Left lung (tissue), 10 donors: ENCODE measurements around the gene CYTH4. TPM values are rescaled to one million over a fixed set of nuclear protein-coding genes. Genes with fewer than 3 reads are reported as not detected.

ENCODE experiments used
- ATAC-seq: fragments of 200-7000 bp; cut with Tn5 transposase; one replicate; pipeline ENCODE4 v1.9.1; 2020; ENCODE audit warnings: moderate library complexity
- DNase-seq, 4 donors: peaks; one replicate each; pipeline ENCODE4 v3.0.0-alpha.2; 2013 to 2020
- H3K27ac ChIP-seq, 2 donors: fragments of 200-600 bp; sonication (generic) in 1 of 2; one replicate each; pipeline versions ENCODE4 v1.5.0 to v1.8.0; 2020 to 2021
- H3K27me3 ChIP-seq, 2 donors: fragments of 200-600 bp; sonication (generic) in 1 of 2; one replicate each; pipeline versions ENCODE4 v1.5.0 to v1.8.0; 2020 to 2021
- H3K36me3 ChIP-seq, 2 donors: fragments of 200-600 bp; sonication (generic) in 1 of 2; one replicate each; pipeline versions ENCODE4 v1.5.0 to v1.8.0; 2020 to 2021
- H3K4me1 ChIP-seq, 2 donors: fragments of 200-600 bp; one replicate each; pipeline ENCODE4 v1.8.0; 2021
- H3K4me3 ChIP-seq, 2 donors: fragments of 200-600 bp; sonication (generic) in 1 of 2; one replicate each; pipeline versions ENCODE4 v1.5.0 to v1.8.0; 2020 to 2021; ENCODE audit warnings: mild to moderate bottlenecking in 1 of 2
- H3K9me3 ChIP-seq, 2 donors: fragments of 200-600 bp; sonication (generic) in 1 of 2; one replicate each; pipeline versions ENCODE4 v1.5.0 to v1.8.0; 2020 to 2021
- intact Hi-C, 2 donors: fragments of 100-400 bp; cut with DNase I; formaldehyde crosslinking; loops; one replicate each; pipeline versions ENCODE4 v1.11.2 to v1.14.2; 2022
- polyA plus RNA-seq, 6 donors: library from polyadenylated mRNA; unstranded; fragments of 120-200 nt; gene quantifications; one replicate each; pipeline ENCODE4 v1.2.1, GENCODE V29; 2013; ENCODE audit not compliant: insufficient read length in 6 of 6
- total RNA-seq, 2 donors: library from RNA; stranded (reverse); fragmentation: NEBNext Ultra II Directional; extraction: Animal tissue kit (Norgen Biotek cat#: 25700); gene quantifications; one replicate each; pipeline ENCODE4 v1.2.1, GENCODE V29; 2021
- TF ChIP-seq, protein P1 (sequence below), 2 donors: fragments of 200-600 bp; sonication (generic) in 1 of 2; IDR thresholded peaks; one replicate each; pipeline versions ENCODE4 v1.5.0 to v1.8.0; 2021; ENCODE audit warnings: antibody characterized with exemption in 2 of 2
- donor health status: DM: no; HTN: yes; CAD: no.
- donor health status: DM: no; HTN: no; CAD: no.

The CYTH4 gene
- total and polyA plus RNA-seq, 8 donors: 4.7 to 63.4 (median 6.1) TPM

GRCh38 chr22:37288521-37288920 is 6.2 kb downstream of the CYTH4 start:
- Histone ChIP-seq H3K36me3 (peaks cover 0 to 72% of the 10 kb centered on the region in 2 donors), H3K27ac (no peak overlapping the region), H3K27me3 (peaks cover 0 to 12% of the 10 kb centered on the region in 2 donors), H3K4me3 (no peak overlapping the region), H3K4me1 (peaks cover 0 to 84% of the 10 kb centered on the region in 2 donors), H3K9me3 (no peaks in the 10 kb centered on the region)
- ATAC-seq: no peak
- TF ChIP-seq, protein P1, sequence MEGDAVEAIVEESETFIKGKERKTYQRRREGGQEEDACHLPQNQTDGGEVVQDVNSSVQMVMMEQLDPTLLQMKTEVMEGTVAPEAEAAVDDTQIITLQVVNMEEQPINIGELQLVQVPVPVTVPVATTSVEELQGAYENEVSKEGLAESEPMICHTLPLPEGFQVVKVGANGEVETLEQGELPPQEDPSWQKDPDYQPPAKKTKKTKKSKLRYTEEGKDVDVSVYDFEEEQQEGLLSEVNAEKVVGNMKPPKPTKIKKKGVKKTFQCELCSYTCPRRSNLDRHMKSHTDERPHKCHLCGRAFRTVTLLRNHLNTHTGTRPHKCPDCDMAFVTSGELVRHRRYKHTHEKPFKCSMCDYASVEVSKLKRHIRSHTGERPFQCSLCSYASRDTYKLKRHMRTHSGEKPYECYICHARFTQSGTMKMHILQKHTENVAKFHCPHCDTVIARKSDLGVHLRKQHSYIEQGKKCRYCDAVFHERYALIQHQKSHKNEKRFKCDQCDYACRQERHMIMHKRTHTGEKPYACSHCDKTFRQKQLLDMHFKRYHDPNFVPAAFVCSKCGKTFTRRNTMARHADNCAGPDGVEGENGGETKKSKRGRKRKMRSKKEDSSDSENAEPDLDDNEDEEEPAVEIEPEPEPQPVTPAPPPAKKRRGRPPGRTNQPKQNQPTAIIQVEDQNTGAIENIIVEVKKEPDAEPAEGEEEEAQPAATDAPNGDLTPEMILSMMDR (IDR thresholded peaks at IDR 0.05): no peak
- intact Hi-C loops: no loop called here
- DNase-seq: peak in 1 of 4 donors; percentile 20

- ATAC-seq: no peak
These were observed 6.9 kb downstream of the CYTH4 start for GRCh38 chr22:37289156-37289735.

DNA sequence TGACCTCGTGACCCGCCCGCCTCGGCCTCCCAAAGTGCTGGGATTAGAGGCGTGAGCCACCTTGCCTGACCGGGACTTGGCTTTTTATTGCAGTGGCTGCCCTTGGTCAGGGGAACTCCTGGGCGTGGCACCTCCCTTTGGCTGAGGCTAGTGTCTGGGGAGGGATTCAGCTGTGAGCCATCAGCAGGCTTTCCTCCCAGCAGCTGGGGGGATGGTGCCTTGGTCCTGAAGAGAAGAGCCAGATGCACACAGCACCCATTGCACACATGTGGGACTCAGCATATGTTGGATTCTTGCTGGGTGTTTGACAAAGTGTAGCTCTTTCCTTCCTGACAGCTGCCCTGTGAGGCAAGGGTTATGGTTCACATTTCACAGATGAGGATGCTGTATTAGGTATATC is 8.4 kb downstream of the CYTH4 start:
- Histone ChIP-seq H3K27ac (no peak overlapping the region), H3K36me3 (peaks cover 0 to 85% of the 10 kb centered on the region in 2 donors), H3K4me3 (no peak overlapping the region), H3K27me3 (no peaks in the 10 kb centered on the region), H3K9me3 (no peaks in the 10 kb centered on the region), H3K4me1 (peaks cover 0 to 88% of the 10 kb centered on the region in 2 donors)
- intact Hi-C loops: no loop called here
- ATAC-seq (no peak), DNase-seq (peak in 1 of 4 donors; percentile 51)
- TF ChIP-seq, protein P1 (IDR thresholded peaks at IDR 0.05): no peak

More at GRCh38 chr22:37289156-37289735, 6.9 kb downstream of the CYTH4 start:
- H3K4me1 ChIP-seq: peaks cover 0 to 85% of the 10 kb centered on the region in 2 donors
- intact Hi-C loops: no loop called here
- no peaks in the 10 kb centered on the region for H3K9me3 ChIP-seq
- TF ChIP-seq, protein P1 (IDR thresholded peaks at IDR 0.05): no peak
- H3K36me3 ChIP-seq: peaks cover 0 to 76% of the 10 kb centered on the region in 2 donors
- DNase-seq: peak in 1 of 4 donors; percentile 20
- H3K27ac ChIP-seq: no peak overlapping the region
- H3K27me3 ChIP-seq: peaks cover 0 to 5% of the 10 kb centered on the region in 2 donors
- no peak overlapping the region for H3K4me3 ChIP-seq

DNA sequence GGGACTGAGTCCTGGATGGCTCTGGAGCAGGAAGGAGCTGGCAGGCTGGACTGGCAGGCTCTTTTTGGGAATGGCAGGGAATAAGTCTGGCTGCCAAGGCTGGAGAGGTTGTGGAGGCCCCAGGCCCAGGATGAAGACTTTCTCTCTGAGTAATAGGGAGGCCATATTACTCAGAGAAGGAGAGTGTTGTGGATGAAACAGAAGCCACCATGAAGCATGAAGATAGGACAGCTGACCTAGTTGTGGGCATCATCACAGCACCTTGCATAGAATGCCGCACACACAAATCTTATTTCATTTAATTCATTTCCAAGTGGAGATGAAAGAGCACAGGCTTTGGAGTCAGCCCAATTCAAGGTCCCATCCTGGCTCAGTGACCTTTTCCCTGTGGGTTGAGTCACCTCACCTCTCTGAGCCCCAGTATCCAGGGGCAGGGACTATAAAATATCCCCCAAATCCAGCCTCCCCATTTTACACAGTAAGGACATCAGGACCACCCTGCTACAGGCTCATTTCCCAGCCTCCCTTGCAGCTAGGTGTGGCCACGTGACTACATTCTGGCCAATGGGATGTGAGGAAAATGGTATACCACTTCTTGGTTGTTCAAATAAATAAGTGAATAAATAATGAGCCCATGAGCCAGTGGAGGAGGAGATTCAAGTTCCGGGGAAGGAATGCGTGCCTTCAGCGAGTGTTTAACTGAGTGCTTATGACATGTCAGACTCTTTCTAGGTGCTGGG is 9.4 kb downstream of the CYTH4 start:
- no peak for ATAC-seq
- TF ChIP-seq, protein P1 (IDR thresholded peaks at IDR 0.05): no peak

GRCh38 chr22:37292641-37293040 is 10.3 kb downstream of the CYTH4 start:
- no peak for ATAC-seq
- H3K27me3 ChIP-seq: no peaks in the 10 kb centered on the region
- DNase-seq: peak in 1 of 4 donors; percentile 60
- H3K27ac ChIP-seq: no peak overlapping the region
- H3K36me3 ChIP-seq: peaks cover 0 to 94% of the 10 kb centered on the region in 2 donors
- TF ChIP-seq, protein P1 (IDR thresholded peaks at IDR 0.05): no peak
- H3K4me3 ChIP-seq: no peak overlapping the region
- intact Hi-C loops: no loop called here
- H3K4me1 ChIP-seq: peaks cover 0 to 80% of the 10 kb centered on the region in 2 donors
- H3K9me3 ChIP-seq: no peaks in the 10 kb centered on the region

More for the DNA sequence above, 9.4 kb downstream of the CYTH4 start:
- Histone ChIP-seq H3K36me3 (peaks cover 0 to 93% of the 10 kb centered on the region in 2 donors), H3K4me1 (peaks cover 0 to 83% of the 10 kb centered on the region in 2 donors), H3K9me3 (no peaks in the 10 kb centered on the region), H3K27ac (no peak overlapping the region), H3K4me3 (no peak overlapping the region), H3K27me3 (no peaks in the 10 kb centered on the region)
- peak in 1 of 4 donors; percentile 14 for DNase-seq
- intact Hi-C loops: no loop called here
